ENCODE measurements around the gene PIP5K1A.
A peak's percentile ranks its signal among the peaks of the same experiment; 100 is the strongest.
"Not testable (repeated sequence)": the region's sequence is repeated elsewhere in the genome, so short reads cannot be mapped to it uniquely, and the experiment has no call there.

Gene PIP5K1A

GRCh38 chr1:151175863-151176262, 22.5 kb upstream of the PIP5K1A start, which contains the start of gene TMOD4:
TMOD4 (minus strand) TSS chr1:151175981; CDS start chr1:151174875, 1,106 bp downstream.
- Mint-ChIP-seq H3K27me3 (ENCODE audit: low read depth) (no peaks in the 10 kb centered on the region), H3K9me3 (no peaks in the 10 kb centered on the region), H3K4me1 (ENCODE audit: low read depth) (peaks cover 3% of the 10 kb centered on the region), H3K4me3 (no peak within 1 kb of the TSS), H3K36me3 (ENCODE audit: low read depth) (peaks cover 47% of the 10 kb centered on the region), H3K27ac (no peak within 1 kb of the TSS)

- Mint-ChIP-seq H3K9me3 (no peaks in the 10 kb centered on the region), H3K4me3 (no peak overlapping the region), H3K36me3 (ENCODE audit: low read depth) (peaks cover 53% of the 10 kb centered on the region), H3K27me3 (ENCODE audit: low read depth) (no peaks in the 10 kb centered on the region), H3K4me1 (ENCODE audit: low read depth) (peaks cover 3% of the 10 kb centered on the region), H3K27ac (no peak overlapping the region)
These were observed 21.8 kb upstream of the PIP5K1A start for GRCh38 chr1:151176514-151177045.

GRCh38 chr1:151184211-151184610, 14.1 kb upstream of the PIP5K1A start:
- H3K27ac Mint-ChIP-seq: no peak overlapping the region
- H3K4me3 Mint-ChIP-seq: no peak overlapping the region
- peaks cover 14% of the 10 kb centered on the region for H3K4me1 Mint-ChIP-seq (ENCODE audit: low read depth)
- H3K27me3 Mint-ChIP-seq (ENCODE audit: low read depth): no peaks in the 10 kb centered on the region
- H3K36me3 Mint-ChIP-seq (ENCODE audit: low read depth): peaks cover 37% of the 10 kb centered on the region
- no peaks in the 10 kb centered on the region for H3K9me3 Mint-ChIP-seq

GRCh38 chr1:151187205-151187604, 11.1 kb upstream of the PIP5K1A start:
- H3K27ac Mint-ChIP-seq: no peak overlapping the region
- no peaks in the 10 kb centered on the region for H3K27me3 Mint-ChIP-seq (ENCODE audit: low read depth)

GRCh38 chr1:151188667-151189066, 9.7 kb upstream of the PIP5K1A start:
- peaks cover 16% of the 10 kb centered on the region for H3K4me1 Mint-ChIP-seq (ENCODE audit: low read depth)

More at GRCh38 chr1:151187205-151187604, 11.1 kb upstream of the PIP5K1A start:
- Mint-ChIP-seq H3K4me3 (no peak overlapping the region), H3K9me3 (no peaks in the 10 kb centered on the region), H3K36me3 (ENCODE audit: low read depth) (peaks cover 24% of the 10 kb centered on the region), H3K4me1 (ENCODE audit: low read depth) (peaks cover 19% of the 10 kb centered on the region)

GRCh38 chr1:151189637-151190445, 8.5 kb upstream of the PIP5K1A start, which contains the start of gene VPS72:
VPS72 (minus strand) TSS chr1:151190197; CDS start chr1:151190121, 76 bp downstream.
- Mint-ChIP-seq H3K9me3 (no peaks in the 10 kb centered on the region), H3K4me3 (peak within 1 kb of the TSS; percentile 96), H3K4me1 (ENCODE audit: low read depth) (peaks cover 16% of the 10 kb centered on the region), H3K27ac (peak within 1 kb of the TSS; percentile 92), H3K36me3 (ENCODE audit: low read depth) (peaks cover 7% of the 10 kb centered on the region), H3K27me3 (ENCODE audit: low read depth) (peaks cover 4% of the 10 kb centered on the region)

More at GRCh38 chr1:151188667-151189066, 9.7 kb upstream of the PIP5K1A start:
- Mint-ChIP-seq H3K4me3 (peak overlapping the region; percentile 96), H3K36me3 (ENCODE audit: low read depth) (peaks cover 14% of the 10 kb centered on the region), H3K27ac (peak overlapping the region; percentile 22)
- H3K9me3 Mint-ChIP-seq; H3K27me3 Mint-ChIP-seq (ENCODE audit: low read depth): not testable (repeated sequence)

- peaks cover 4% of the 10 kb centered on the region for H3K27me3 Mint-ChIP-seq (ENCODE audit: low read depth)
- no peak overlapping the region for H3K4me3 Mint-ChIP-seq
- H3K4me1 Mint-ChIP-seq (ENCODE audit: low read depth): peaks cover 18% of the 10 kb centered on the region
- no peaks in the 10 kb centered on the region for H3K9me3 Mint-ChIP-seq
- H3K36me3 Mint-ChIP-seq (ENCODE audit: low read depth): peaks cover 3% of the 10 kb centered on the region
- H3K27ac Mint-ChIP-seq: no peak overlapping the region
These were observed 6.3 kb upstream of the PIP5K1A start for GRCh38 chr1:151192047-151192446.

- H3K36me3 Mint-ChIP-seq (ENCODE audit: low read depth): peaks cover 6% of the 10 kb centered on the region
- no peak overlapping the region for H3K4me3 Mint-ChIP-seq
- no peaks in the 10 kb centered on the region for H3K9me3 Mint-ChIP-seq
These were observed 5.0 kb upstream of the PIP5K1A start for GRCh38 chr1:151193304-151193703.

GRCh38 chr1:151193856-151194255, 4.5 kb upstream of the PIP5K1A start:
- H3K27me3 Mint-ChIP-seq (ENCODE audit: low read depth): peaks cover 7% of the 10 kb centered on the region
- no peak overlapping the region for H3K27ac Mint-ChIP-seq
- peaks cover 19% of the 10 kb centered on the region for H3K4me1 Mint-ChIP-seq (ENCODE audit: low read depth)
- no peaks in the 10 kb centered on the region for H3K9me3 Mint-ChIP-seq
- H3K36me3 Mint-ChIP-seq (ENCODE audit: low read depth): peaks cover 8% of the 10 kb centered on the region
- no peak overlapping the region for H3K4me3 Mint-ChIP-seq

More at GRCh38 chr1:151193304-151193703, 5.0 kb upstream of the PIP5K1A start:
- Mint-ChIP-seq H3K4me1 (ENCODE audit: low read depth) (peaks cover 24% of the 10 kb centered on the region), H3K27me3 (ENCODE audit: low read depth) (peaks cover 5% of the 10 kb centered on the region), H3K27ac (no peak overlapping the region)

GRCh38 chr1:151194894-151195594, 3.3 kb upstream of the PIP5K1A start:
- H3K4me3 Mint-ChIP-seq; H3K9me3 Mint-ChIP-seq; H3K27ac Mint-ChIP-seq; H3K27me3 Mint-ChIP-seq (ENCODE audit: low read depth): not testable (repeated sequence)
- Mint-ChIP-seq H3K36me3 (ENCODE audit: low read depth) (peaks cover 16% of the 10 kb centered on the region), H3K4me1 (ENCODE audit: low read depth) (peaks cover 24% of the 10 kb centered on the region)

- H3K27ac Mint-ChIP-seq: peak overlapping the region; percentile 63
- peak overlapping the region; percentile 62 for H3K4me3 Mint-ChIP-seq
- H3K27me3 Mint-ChIP-seq (ENCODE audit: low read depth): peaks cover 7% of the 10 kb centered on the region
These were observed 2.0 kb upstream of the PIP5K1A start for GRCh38 chr1:151196292-151196800.

GRCh38 chr1:151197863-151198253, 494 bp upstream of the PIP5K1A start:
- peaks cover 29% of the 10 kb centered on the region for H3K4me1 Mint-ChIP-seq (ENCODE audit: low read depth)
- peak overlapping the region; percentile 94 for H3K4me3 Mint-ChIP-seq
- H3K27ac Mint-ChIP-seq: peak overlapping the region; percentile 97
- peaks cover 17% of the 10 kb centered on the region for H3K36me3 Mint-ChIP-seq (ENCODE audit: low read depth)
- H3K9me3 Mint-ChIP-seq: no peaks in the 10 kb centered on the region
- peaks cover 7% of the 10 kb centered on the region for H3K27me3 Mint-ChIP-seq (ENCODE audit: low read depth)

More at GRCh38 chr1:151196292-151196800, 2.0 kb upstream of the PIP5K1A start:
- peaks cover 26% of the 10 kb centered on the region for H3K4me1 Mint-ChIP-seq (ENCODE audit: low read depth)
- H3K9me3 Mint-ChIP-seq: no peaks in the 10 kb centered on the region
- H3K36me3 Mint-ChIP-seq (ENCODE audit: low read depth): peaks cover 17% of the 10 kb centered on the region

GRCh38 chr1:151199873-151200581, 1.7 kb downstream of the PIP5K1A start:
- Mint-ChIP-seq H3K27me3 (ENCODE audit: low read depth) (peaks cover 3% of the 10 kb centered on the region), H3K4me3 (peak overlapping the region; percentile 94), H3K4me1 (ENCODE audit: low read depth) (peaks cover 35% of the 10 kb centered on the region), H3K9me3 (no peaks in the 10 kb centered on the region), H3K27ac (peak overlapping the region; percentile 97), H3K36me3 (ENCODE audit: low read depth) (peaks cover 25% of the 10 kb centered on the region)

All from T-helper 1 cell treated with Interleukin-12 subunit alpha and Interleukin-12 subunit beta and Interleukin-4 antibody, amounts not matched to agents 30 μg/mL and 1 μg/mL, for 36 hours (primary cell).